AG10803 (cell line): ENCODE data around the gene SMIM10L1.

Source experiments
- DNase-seq: peaks from one replicate; pipeline ENCODE4 v3.0.0; 2010; ENCODE audit warnings: low read depth
- H3K4me3 ChIP-seq: 2 replicates; pipeline ENCODE4 v1.5.1; 2011; ENCODE audit warnings: mild to moderate bottlenecking, low read length, control low read depth
- CTCF ChIP-seq: conservative IDR thresholded peaks from 2 replicates; pipeline ENCODE4 v1.5.1; 2011; ENCODE audit warnings: mild to moderate bottlenecking, low read length, control low read depth, inconsistent platforms

The SMIM10L1 gene

GRCh38 chr12:11143352-11143751 lies 27.6 kb upstream of the SMIM10L1 start:
- no peak for TF ChIP-seq CTCF
- no peak for DNase-seq
- H3K4me3 ChIP-seq, result no peak overlapping the region

GRCh38 chr12:11144297-11144696 lies 26.7 kb upstream of the SMIM10L1 start:
- no peak for DNase-seq
- no peak overlapping the region for H3K4me3 ChIP-seq
- no peak for TF ChIP-seq CTCF

GRCh38 chr12:11147420-11147819 lies 23.6 kb upstream of the SMIM10L1 start:
- DNase-seq, result no peak
- no peak overlapping the region for H3K4me3 ChIP-seq
- no peak for TF ChIP-seq CTCF

- DNase-seq, result no peak
- H3K4me3 ChIP-seq, result no peak overlapping the region
- TF ChIP-seq CTCF, result no peak
These were observed 20.2 kb upstream of the SMIM10L1 start for GRCh38 chr12:11150832-11151231.

- TF ChIP-seq CTCF, result no peak
- no peak for DNase-seq
- no peak overlapping the region for H3K4me3 ChIP-seq
These were observed 18.3 kb upstream of the SMIM10L1 start for GRCh38 chr12:11152725-11153124.

- TF ChIP-seq CTCF, result no peak
- no peak overlapping the region for H3K4me3 ChIP-seq
- no peak for DNase-seq
These were observed 16.5 kb upstream of the SMIM10L1 start for GRCh38 chr12:11154400-11154925.

- TF ChIP-seq CTCF, result no peak
- no peak overlapping the region for H3K4me3 ChIP-seq
- DNase-seq, result no peak
These were observed 12.0 kb upstream of the SMIM10L1 start for GRCh38 chr12:11158885-11159444.
